GM12892 (cell line): ENCODE data around the gene ABCA5. TPM values are rescaled to one million over a fixed set of nuclear protein-coding genes. Genes with fewer than 3 reads are reported as not detected.

Experiments
- DNase-seq: peaks from one replicate; pipeline ENCODE4 v3.0.0; 2011; ENCODE audit not compliant: insufficient read length
- FAIRE-seq: peaks from 2 replicates; lab custom pipeline; 2011; peaks lifted over from hg19 to GRCh38; lab: Jason Lieb, UNC
- POLR2A ChIP-seq: IDR thresholded peaks from 2 replicates; pipeline ENCODE4 v1.6.1; 2011; ENCODE audit warnings: low read depth, low read length, control low read depth
- POLR2AphosphoS5 ChIP-seq: IDR thresholded peaks from 2 replicates; pipeline ENCODE4 v1.6.1; 2011; ENCODE audit warnings: low read depth, low read length, control low read depth
- TAF1 ChIP-seq: IDR thresholded peaks from 2 replicates; pipeline ENCODE4 v1.6.1; 2011; ENCODE audit warnings: low read depth, mild to moderate bottlenecking, control low read depth, low read length, borderline replicate concordance
- polyA plus RNA-seq: library from polyadenylated mRNA; unstranded; fragments of >200 nt; gene quantifications from one replicate; pipeline ENCODE4 v1.2.1, GENCODE V29; 2012; ENCODE audit warnings: missing spikeins, inconsistent platforms; ENCODE audit not compliant: missing spikeins

The ABCA5 gene, protein sequence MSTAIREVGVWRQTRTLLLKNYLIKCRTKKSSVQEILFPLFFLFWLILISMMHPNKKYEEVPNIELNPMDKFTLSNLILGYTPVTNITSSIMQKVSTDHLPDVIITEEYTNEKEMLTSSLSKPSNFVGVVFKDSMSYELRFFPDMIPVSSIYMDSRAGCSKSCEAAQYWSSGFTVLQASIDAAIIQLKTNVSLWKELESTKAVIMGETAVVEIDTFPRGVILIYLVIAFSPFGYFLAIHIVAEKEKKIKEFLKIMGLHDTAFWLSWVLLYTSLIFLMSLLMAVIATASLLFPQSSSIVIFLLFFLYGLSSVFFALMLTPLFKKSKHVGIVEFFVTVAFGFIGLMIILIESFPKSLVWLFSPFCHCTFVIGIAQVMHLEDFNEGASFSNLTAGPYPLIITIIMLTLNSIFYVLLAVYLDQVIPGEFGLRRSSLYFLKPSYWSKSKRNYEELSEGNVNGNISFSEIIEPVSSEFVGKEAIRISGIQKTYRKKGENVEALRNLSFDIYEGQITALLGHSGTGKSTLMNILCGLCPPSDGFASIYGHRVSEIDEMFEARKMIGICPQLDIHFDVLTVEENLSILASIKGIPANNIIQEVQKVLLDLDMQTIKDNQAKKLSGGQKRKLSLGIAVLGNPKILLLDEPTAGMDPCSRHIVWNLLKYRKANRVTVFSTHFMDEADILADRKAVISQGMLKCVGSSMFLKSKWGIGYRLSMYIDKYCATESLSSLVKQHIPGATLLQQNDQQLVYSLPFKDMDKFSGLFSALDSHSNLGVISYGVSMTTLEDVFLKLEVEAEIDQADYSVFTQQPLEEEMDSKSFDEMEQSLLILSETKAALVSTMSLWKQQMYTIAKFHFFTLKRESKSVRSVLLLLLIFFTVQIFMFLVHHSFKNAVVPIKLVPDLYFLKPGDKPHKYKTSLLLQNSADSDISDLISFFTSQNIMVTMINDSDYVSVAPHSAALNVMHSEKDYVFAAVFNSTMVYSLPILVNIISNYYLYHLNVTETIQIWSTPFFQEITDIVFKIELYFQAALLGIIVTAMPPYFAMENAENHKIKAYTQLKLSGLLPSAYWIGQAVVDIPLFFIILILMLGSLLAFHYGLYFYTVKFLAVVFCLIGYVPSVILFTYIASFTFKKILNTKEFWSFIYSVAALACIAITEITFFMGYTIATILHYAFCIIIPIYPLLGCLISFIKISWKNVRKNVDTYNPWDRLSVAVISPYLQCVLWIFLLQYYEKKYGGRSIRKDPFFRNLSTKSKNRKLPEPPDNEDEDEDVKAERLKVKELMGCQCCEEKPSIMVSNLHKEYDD (N-terminal part only)
- 44.5 TPM for polyA plus RNA-seq

DNA sequence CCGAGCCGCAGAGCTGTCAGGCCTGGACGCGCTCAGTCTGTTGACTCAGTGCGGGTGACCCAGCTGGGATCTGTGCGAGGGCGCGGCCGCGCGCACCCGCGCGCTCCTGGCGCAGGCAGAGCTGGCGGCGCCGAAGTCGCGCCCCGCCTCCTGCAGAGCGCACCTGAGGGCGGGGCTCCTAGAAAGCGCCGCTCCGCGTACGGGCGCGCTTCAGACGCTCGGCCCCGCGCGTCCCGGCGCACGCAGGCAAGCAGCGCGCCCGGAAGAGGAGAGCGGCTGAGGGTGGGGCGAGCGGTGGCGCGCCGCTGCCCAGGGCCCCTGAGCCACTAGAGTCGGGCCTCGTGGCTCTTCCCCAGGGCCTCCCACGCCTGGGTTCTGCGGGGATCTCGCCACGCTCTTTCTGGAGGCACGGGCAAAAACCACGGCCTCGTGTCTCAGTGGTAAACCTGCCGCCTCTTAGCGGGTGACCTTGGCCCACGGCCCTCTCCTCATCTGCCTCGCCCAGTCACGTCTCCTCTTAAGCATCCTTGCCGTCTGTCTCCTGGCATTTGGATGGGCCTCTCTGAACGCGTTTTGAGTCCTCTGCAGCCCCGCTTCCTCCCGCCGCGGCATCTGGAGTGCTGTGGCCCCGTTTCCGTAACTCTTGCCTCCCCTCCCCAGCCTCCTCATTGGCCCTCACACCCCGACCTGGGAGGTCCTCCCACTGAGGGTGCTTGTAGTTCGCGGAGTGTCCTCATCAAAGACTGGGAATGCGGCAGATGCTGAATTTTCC, at the start of gene ABCA5:
Gene ABCA5, minus strand, starts transcription at position 74 of the 772 bp plus-strand sequence. CDS start 12,718 bp downstream, outside the sequence.
- DNase-seq (peak; percentile 80), FAIRE-seq (peak; percentile 96)
- TF ChIP-seq POLR2A (peak; percentile 97), TAF1 (peak; percentile 41; the same call in 1 of the 2 replicates), POLR2AphosphoS5 (peak; percentile 89)

DNA sequence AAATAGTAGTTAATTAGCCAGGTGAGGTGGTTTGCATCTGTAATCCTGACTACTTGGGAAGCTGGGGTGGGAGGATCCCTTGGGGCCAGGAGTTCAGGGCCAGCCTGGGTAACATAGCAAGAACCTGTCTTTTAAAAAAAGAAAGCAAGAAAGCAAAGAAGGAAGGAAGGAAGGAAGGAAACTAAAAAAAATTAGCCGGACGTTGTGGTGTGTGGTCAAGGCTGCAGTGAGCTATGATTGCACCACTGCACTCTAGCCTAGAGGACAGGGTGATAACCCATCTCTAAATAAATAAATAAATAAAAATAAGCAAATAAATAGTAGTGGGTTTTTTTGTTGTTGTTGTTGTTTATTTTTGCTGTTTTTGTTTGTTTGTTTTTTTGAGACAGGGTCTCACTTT, 48.3 kb upstream of the ABCA5 start:
- FAIRE-seq = no peak
- TF ChIP-seq POLR2AphosphoS5 (no peak), POLR2A (no peak), TAF1 (no peak)
- no peak for DNase-seq

DNA sequence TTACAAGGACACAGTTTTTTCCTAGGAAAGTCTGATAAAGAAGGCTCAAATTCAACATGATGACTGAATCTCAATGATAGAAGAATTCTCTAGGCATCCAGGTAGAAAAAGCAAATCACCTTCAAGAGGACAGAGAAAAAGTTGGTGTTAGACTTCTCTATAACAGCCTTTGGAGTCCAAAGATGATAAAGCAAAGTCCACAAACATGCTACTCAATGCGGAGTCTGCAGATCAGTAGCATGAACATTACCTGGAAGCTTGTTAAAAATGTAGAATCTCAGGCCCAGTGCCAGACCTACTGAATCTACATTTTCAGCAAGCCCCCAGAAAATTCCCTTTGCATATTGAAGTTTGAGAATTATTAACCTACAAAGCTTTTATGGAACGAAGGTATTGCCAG, 46.1 kb upstream of the ABCA5 start:
- no peak for TF ChIP-seq POLR2AphosphoS5
- no peak for TF ChIP-seq TAF1
- TF ChIP-seq POLR2A = no peak
- FAIRE-seq = no peak
- DNase-seq = no peak

DNA sequence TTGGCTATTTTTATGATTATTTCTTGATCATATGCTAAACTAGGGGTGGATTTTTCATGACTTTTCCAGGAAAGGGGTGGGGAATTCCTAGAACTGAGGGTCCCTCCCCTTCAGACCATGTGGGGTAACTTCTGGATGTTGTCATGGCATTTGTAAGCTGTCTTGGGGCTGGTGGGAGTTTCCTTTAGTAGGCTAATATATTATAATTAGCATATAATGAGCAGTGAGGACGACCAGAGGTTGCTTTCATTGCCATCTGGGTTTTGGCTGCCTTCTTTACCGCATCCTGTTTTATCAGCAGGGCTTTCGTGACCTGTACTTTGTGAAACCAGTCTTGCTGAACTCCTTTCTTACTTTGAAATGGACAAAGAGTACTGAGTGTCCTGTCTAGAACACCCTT, 40.4 kb upstream of the ABCA5 start:
- DNase-seq (no peak), FAIRE-seq (peak; percentile 85)
- no peak for TF ChIP-seq TAF1
- TF ChIP-seq POLR2AphosphoS5 = no peak
- no peak for TF ChIP-seq POLR2A

DNA sequence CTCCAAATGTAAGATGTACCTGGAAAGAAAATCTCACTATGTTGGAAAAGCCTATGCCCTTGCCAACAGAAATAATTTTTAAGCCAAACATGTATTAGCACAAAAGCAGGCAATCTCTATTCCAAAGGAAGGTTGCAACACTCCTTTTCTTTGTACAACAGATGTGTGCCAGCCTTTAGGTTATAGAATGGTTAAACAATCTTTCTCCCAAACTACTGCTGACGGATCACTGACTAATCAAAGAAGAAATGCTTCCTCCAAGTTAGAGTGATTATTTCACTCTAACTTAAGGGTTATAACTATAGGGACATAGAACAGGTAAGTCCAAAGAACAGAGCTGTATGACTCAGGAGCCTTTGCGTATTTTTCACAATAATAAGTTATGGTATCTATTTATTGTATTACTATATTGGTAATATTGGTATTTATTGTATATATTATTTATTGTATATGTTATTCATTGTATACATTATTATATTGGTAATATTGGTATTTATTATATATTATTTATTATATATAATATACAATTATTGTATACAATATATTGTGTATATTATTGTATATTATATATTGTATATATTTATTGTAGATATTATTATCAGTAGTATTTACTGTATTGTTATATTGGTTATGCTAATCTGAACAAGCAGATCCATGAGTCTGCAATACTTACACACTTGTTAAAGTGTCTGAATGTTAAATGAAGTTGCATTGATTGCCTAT, 36.7 kb upstream of the ABCA5 start:
- TF ChIP-seq POLR2AphosphoS5 = no peak
- no peak for TF ChIP-seq POLR2A
- no peak for TF ChIP-seq TAF1
- FAIRE-seq (no peak), DNase-seq (no peak)

DNA sequence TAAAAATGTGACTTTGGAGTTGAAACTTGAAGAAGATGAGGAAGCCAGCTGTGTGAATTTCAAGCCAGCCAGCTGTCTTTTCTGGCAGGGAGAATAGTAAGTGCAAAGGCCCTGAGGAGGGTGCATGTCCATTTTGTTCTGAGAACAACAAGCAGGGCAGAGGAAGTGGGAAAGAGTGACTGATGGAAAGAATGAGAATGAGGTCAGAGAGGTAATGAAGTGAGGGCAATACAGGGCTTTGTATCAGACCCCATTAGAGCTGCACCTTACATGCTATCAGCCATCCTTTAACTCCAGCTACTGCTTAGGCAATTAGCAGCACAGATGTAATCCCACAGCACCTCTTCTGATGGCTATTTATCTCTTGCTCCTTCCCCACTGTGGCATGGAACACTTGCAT, 34.2 kb upstream of the ABCA5 start:
- TF ChIP-seq POLR2A (no peak), TAF1 (no peak), POLR2AphosphoS5 (no peak)
- FAIRE-seq (no peak), DNase-seq (no peak)

DNA sequence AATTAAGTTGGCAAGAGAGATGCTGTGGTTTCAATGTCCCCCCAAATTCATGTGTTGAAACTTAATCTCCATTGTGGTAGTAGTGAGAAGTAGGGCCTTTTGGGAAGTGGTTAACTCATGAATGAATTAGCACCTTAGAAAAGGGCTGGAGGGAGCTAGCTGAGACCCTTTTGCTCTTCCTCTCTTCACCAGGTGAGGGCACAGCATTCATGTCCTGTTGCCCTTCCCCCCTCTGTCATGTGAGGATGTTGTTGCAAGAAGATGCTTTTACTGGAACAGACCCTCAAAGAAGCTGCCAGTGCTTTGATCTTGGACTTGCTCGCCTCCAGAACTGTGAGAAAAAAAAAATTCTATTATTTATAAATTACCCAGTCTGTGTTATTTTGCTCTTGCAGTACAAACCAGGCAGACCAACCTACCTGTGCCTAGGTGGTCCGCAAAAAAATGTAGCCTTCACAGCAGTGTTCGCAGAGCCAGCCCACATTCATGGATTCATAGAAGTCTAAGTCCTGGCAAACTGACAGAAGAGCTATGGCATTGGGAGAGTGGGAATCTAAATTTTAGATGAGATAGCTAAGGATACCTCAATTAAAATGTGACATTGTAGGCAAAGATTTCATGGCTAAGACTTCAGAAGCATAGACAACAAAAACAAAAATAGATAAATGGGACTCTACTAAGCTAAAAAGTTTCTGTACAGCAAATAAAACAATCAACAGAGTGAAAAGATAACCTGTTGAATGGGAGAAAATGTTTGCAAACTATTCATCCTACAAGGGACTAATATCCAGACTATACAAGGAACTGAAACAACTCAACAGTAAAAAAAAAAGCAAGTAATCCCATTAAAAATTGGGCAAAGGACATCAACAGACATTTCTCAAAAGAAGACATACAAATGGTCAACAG, 32.0 kb upstream of the ABCA5 start:
- DNase-seq (no peak), FAIRE-seq (peak; percentile 87)
- TF ChIP-seq TAF1 (no peak), POLR2AphosphoS5 (no peak), POLR2A (no peak)

DNA sequence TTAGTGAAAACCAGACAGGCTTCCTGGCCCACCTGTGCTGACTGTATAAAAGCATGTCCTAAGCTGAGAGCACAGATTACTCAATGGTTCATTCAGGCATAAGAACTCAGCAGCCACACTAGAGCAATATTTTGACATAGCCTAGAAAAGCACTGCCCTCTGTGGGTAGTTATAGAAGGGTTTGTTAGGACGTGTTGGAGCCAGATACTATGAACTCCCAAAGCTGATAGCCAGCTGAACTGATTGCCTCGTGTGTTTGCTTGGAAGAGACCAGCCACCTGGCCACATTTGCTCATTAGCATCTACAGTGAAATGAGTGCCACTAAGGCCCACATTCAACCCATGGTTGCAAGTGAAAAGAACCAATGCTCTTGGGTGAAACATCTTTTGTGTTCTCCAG, 30.8 kb upstream of the ABCA5 start:
- FAIRE-seq (no peak), DNase-seq (no peak)
- TF ChIP-seq POLR2A = no peak
- TF ChIP-seq POLR2AphosphoS5 = no peak
- no peak for TF ChIP-seq TAF1

DNA sequence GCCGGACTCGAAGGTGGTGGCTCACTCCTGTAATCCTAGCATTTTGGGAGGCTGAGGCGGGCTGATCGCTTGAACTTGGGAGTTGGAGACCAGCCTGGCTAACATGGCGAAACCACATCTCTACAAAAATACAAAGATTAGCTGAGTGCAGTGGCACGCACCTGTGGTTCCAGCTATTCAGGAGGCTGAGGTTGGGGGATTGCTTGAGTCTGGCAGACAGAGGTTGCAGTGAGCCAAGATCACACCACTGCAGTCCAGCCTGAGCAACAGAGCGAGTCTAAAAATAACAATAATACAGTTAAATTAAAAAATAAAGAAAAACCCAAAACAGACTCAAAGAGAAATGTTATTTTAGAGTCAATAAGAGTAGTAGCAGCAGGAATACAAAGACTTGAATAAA, 29.7 kb upstream of the ABCA5 start:
- no peak for FAIRE-seq

More for the DNA sequence above, 29.7 kb upstream of the ABCA5 start:
- TF ChIP-seq TAF1 = no peak
- TF ChIP-seq POLR2AphosphoS5 = no peak
- TF ChIP-seq POLR2A = no peak
- no peak for DNase-seq
